C4-2B (cell line): ENCODE results near the gene PCNA.

Source experiments
- ZFX ChIP-seq: fragments of 450-650 bp; IDR thresholded peaks from 2 replicates; pipeline ENCODE4 v1.6.1; 2017
- TF ChIP-seq, protein P1 (sequence below): fragments of 450-650 bp; conservative IDR thresholded peaks from 2 replicates; pipeline ENCODE4 v1.5.1; 2017; ENCODE audit warnings: mild to moderate bottlenecking

DNA sequence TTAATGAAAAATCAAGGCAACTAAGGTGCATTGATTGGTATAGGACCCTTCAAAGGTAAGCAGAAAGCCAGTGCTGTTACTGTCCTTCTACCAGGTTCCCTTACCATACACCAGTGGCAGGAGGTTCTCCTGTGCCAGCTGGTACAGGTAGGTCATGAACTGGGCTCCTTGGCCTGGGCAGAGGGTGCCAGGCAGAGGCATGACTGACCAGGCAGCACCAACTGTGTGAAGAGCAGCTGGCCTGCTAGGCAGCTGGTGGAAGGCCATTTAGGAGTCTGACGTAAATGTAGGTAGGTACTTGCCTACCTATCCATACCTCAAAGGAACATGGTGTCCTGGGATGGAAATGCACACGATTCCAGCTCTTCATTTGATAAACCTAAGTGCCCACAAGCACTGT is 23.3 kb downstream of the PCNA start:
- TF ChIP-seq, protein P1, sequence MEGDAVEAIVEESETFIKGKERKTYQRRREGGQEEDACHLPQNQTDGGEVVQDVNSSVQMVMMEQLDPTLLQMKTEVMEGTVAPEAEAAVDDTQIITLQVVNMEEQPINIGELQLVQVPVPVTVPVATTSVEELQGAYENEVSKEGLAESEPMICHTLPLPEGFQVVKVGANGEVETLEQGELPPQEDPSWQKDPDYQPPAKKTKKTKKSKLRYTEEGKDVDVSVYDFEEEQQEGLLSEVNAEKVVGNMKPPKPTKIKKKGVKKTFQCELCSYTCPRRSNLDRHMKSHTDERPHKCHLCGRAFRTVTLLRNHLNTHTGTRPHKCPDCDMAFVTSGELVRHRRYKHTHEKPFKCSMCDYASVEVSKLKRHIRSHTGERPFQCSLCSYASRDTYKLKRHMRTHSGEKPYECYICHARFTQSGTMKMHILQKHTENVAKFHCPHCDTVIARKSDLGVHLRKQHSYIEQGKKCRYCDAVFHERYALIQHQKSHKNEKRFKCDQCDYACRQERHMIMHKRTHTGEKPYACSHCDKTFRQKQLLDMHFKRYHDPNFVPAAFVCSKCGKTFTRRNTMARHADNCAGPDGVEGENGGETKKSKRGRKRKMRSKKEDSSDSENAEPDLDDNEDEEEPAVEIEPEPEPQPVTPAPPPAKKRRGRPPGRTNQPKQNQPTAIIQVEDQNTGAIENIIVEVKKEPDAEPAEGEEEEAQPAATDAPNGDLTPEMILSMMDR = no peak
- TF ChIP-seq ZFX = no peak
